Glomerular endothelial cell (primary cell): Measurements from ENCODE around the gene EYA4. TPM values are rescaled to one million over a fixed set of nuclear protein-coding genes. Genes with fewer than 3 reads are reported as not detected.
"Not testable (repeated sequence)": the region's sequence is repeated elsewhere in the genome, so short reads cannot be mapped to it uniquely, and the experiment has no call there.

Source experiments
- DNase-seq: peaks from one replicate; pipeline ENCODE4 v3.0.0-alpha.2; 2011; ENCODE audit warnings: low read depth, low spot score; ENCODE audit errors: extremely low read depth
- total RNA-seq: library from RNA; depleted of rRNA; stranded (reverse); fragments of >200 nt; gene quantifications from 2 replicates; pipeline ENCODE4 v1.2.3, GENCODE V29; 2015

The EYA4 gene
- total RNA-seq, 1 donor from 2014 or later, result 0.12 TPM

- not testable (repeated sequence) for DNase-seq
These were observed 313.0 kb downstream of the EYA4 start for GRCh38 chr6:133554121-133554520.

- no peak for DNase-seq
These were observed 314.5 kb downstream of the EYA4 start for GRCh38 chr6:133555685-133556084.

- DNase-seq, result no peak
These were observed 318.8 kb downstream of the EYA4 start for GRCh38 chr6:133559926-133560325.

DNA sequence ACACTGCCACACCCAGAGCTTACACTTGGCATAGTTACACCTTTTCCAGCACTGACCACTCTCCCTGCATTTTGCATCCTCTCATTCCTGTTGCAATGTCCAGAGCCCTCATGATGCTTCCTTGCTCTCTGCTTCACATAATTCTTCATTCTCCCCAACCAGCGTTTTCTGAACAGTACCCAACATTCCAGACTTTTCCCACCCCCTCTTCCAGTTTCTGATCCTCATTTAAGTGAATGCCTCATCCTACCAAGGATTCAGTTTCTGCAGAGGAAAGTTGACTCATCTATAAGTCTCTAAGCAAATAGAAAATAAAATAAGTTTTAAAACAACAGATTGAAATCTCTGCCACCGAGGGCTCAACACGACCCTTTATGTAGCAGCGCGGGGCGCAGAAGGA is 326.5 kb downstream of the EYA4 start:
- no peak for DNase-seq

- DNase-seq, result peak; percentile 31
These were observed 328.1 kb downstream of the EYA4 start for GRCh38 chr6:133568970-133569889.

DNA sequence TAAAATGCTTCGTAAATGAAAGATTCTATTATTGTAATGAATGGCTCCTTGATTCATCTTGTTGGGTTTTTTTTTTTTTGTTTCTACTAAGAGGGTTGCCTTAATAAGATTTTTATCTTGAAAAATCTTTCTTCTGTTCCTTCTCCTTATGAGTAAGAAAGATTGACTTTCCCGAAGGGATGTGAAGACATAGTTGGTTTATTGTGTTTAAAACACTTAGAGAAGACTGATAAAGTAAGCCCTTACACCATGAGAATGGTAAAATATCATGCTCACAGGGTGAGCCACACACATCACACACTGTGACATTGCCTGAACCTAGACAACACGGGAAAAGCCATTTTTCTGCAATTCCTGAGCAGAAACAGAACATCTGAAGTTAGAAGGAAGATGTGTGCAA is 330.5 kb downstream of the EYA4 start:
- DNase-seq, result no peak

DNA sequence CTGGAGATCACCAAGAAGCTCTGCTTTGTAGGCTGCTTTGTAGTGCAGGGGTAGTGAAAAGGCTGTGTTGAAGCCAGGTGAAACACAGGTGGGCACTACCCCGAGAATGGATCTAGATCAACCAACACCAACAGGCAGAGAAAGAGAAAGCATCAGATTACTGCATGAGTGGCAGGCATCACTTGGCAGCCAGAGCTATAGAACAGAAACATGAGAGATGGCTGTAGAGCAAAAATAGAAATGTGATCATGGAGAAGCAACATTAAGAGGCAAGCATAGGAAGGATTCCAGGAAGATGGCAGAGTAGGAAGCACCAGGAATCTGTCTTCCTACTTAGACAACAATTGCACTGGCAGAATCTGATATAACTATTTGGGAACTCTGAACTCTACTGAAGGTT is 336.7 kb downstream of the EYA4 start:
- DNase-seq, result no peak
